Keratinocyte (primary cell): Measurements from ENCODE around the gene LSM4. TPM values are rescaled to one million over a fixed set of nuclear protein-coding genes. Genes with fewer than 3 reads are reported as not detected.
"Not testable (repeated sequence)": the region's sequence is repeated elsewhere in the genome, so short reads cannot be mapped to it uniquely, and the experiment has no call there.

Experiments used
- DNase-seq: peaks from one replicate; pipeline ENCODE4 v3.0.0-alpha.2; 2011; ENCODE audit warnings: low read depth, missing footprints, low spot score
- FAIRE-seq: peaks from 2 replicates; lab custom pipeline; 2011; peaks lifted over from hg19 to GRCh38; lab: Jason Lieb, UNC
- H2AFZ ChIP-seq: 2 replicates; pipeline ENCODE4 v1.6.0; 2012; ENCODE audit warnings: low read length, control low read depth, inconsistent platforms; ENCODE audit not compliant: control insufficient read depth
- H3K27ac ChIP-seq: 2 replicates; pipeline ENCODE4 v1.5.1; 2011; ENCODE audit warnings: low read length; ENCODE audit not compliant: control insufficient read depth, insufficient read depth
- H3K27me3 ChIP-seq: 3 replicates; pipeline ENCODE4 v1.6.0; 2011; ENCODE audit warnings: low read length; ENCODE audit not compliant: control insufficient read depth, insufficient read depth; ENCODE audit errors: extremely low read depth
- H3K36me3 ChIP-seq, 2 experiments: 2 replicates in 1 of 2; 3 replicates in 1 of 2; pipeline ENCODE4 v1.5.1; 2011; ENCODE audit warnings: low read length in 2 of 2, mild to moderate bottlenecking in 1 of 2; ENCODE audit not compliant: control insufficient read depth in 2 of 2, insufficient read depth in 2 of 2; ENCODE audit errors: extremely low read depth in 1 of 2
- H3K4me1 ChIP-seq: 3 replicates; pipeline ENCODE4 v1.5.1; 2011; ENCODE audit warnings: low read length; ENCODE audit not compliant: control insufficient read depth, insufficient read depth; ENCODE audit errors: extremely low read depth
- H3K4me2 ChIP-seq: 3 replicates; pipeline ENCODE4 v1.6.0; 2011; ENCODE audit warnings: low read depth, low read length; ENCODE audit not compliant: control insufficient read depth, insufficient read depth; ENCODE audit errors: extremely low read depth
- H3K4me3 ChIP-seq, 3 experiments: fragments of 200-600 bp in 1 of 3; sonication (generic) in 1 of 3; 2 replicates in 2 of 3; 3 replicates in 1 of 3; pipeline ENCODE4 v1.5.1; 2011 to 2016; ENCODE audit warnings: low read length in 3 of 3, mild to moderate bottlenecking in 3 of 3, control low read depth in 2 of 3, inconsistent platforms in 1 of 3, low read depth in 1 of 3, mixed read lengths in 1 of 3, mixed run types in 1 of 3, moderate library complexity in 1 of 3; ENCODE audit not compliant: control insufficient read depth in 2 of 3, insufficient read depth in 2 of 3; ENCODE audit errors: extremely low read depth in 1 of 3
- H3K79me2 ChIP-seq: 2 replicates; pipeline ENCODE4 v1.6.0; 2012; ENCODE audit warnings: low read length; ENCODE audit not compliant: control insufficient read depth, insufficient read depth
- H3K9ac ChIP-seq: 3 replicates; pipeline ENCODE4 v1.6.0; 2011; ENCODE audit warnings: low read length; ENCODE audit not compliant: control insufficient read depth, insufficient read depth; ENCODE audit errors: extremely low read depth
- H3K9me1 ChIP-seq: 3 replicates; pipeline ENCODE4 v1.6.0; 2011; ENCODE audit warnings: low read length; ENCODE audit not compliant: control insufficient read depth, insufficient read depth; ENCODE audit errors: extremely low read depth
- H3K9me3 ChIP-seq: 2 replicates; pipeline ENCODE4 v1.5.1; 2012; ENCODE audit warnings: low read depth, low read length; ENCODE audit not compliant: control insufficient read depth
- H4K20me1 ChIP-seq: 3 replicates; pipeline ENCODE4 v1.6.0; 2011; ENCODE audit warnings: low read length; ENCODE audit not compliant: control insufficient read depth, insufficient read depth; ENCODE audit errors: extremely low read depth
- CTCF ChIP-seq, 3 experiments: IDR thresholded peaks in 1 of 3; conservative IDR thresholded peaks in 1 of 3; optimal IDR thresholded peaks in 1 of 3; 2 replicates in 2 of 3; 3 replicates in 1 of 3; pipeline versions ENCODE3 to v1.5.1; 2011; ENCODE audit warnings: low read length in 3 of 3, mild to moderate bottlenecking in 3 of 3, moderate library complexity in 2 of 3, control low read depth in 1 of 3, inconsistent platforms in 1 of 3; ENCODE audit not compliant: insufficient read depth in 2 of 3; ENCODE audit errors: extremely low read depth in 1 of 3
- EZH2 ChIP-seq: IDR thresholded peaks from one replicate; pipeline ENCODE4 v1.6.1; 2012; ENCODE audit warnings: inconsistent platforms, mild to moderate bottlenecking, low read length, moderate library complexity
- dilution Hi-C: fragments of 300-500 bp; cut with MboI; formaldehyde crosslinking; loops from one replicate; pipeline ENCODE4 v1.7.0; 2020; ENCODE audit warnings: low sequenced_read_pairs; ENCODE audit not compliant: extremely low pct_ligation_motif_present
- polyA plus RNA-seq, 5 experiments: library from polyadenylated mRNA; depleted of rRNA in 3 of 5; stranded (reverse) in 3 of 5; stranded (forward) in 1 of 5; unstranded in 1 of 5; fragments of >200 nt; gene quantifications; 1 replicate in 1 of 5; 2 replicates in 3 of 5; 3 replicates in 1 of 5; pipeline versions ENCODE4 v1.2.1 to v1.2.3, GENCODE V29; 2011 to 2012; ENCODE audit warnings: missing spikeins in 2 of 5, low read depth in 1 of 5, low replicate concordance in 1 of 5

The LSM4 gene
- polyA plus RNA-seq, 1 donor (not counting 4 experiments of a cell fraction or from before 2014, with no cell fraction given) = 162 TPM

- H3K9me3 ChIP-seq = no peaks in the 10 kb centered on the region
- TF ChIP-seq EZH2 (no peak), CTCF (optimal IDR thresholded peaks at IDR 0.05 in 1 of 3, IDR thresholded peaks at IDR 0.05 in 1 of 3, conservative IDR thresholded peaks at IDR 0.05 in 1 of 3; ENCODE audit: extremely low read depth in 1 of 3, insufficient read depth in 2 of 3, low read length in 3 of 3) (no peak)
- dilution Hi-C loops = no loop called here
- no peak overlapping the region for H2AFZ ChIP-seq
- DNase-seq = no peak
- no peak overlapping the region for H3K4me3 ChIP-seq
- FAIRE-seq = no peak
- no peak overlapping the region for H3K9ac ChIP-seq
- H4K20me1 ChIP-seq = no peaks in the 10 kb centered on the region
- H3K27ac ChIP-seq = no peak overlapping the region
- H3K4me2 ChIP-seq = no peak overlapping the region
- peaks cover 2 to 4% of the 10 kb centered on the region in 2 experiments for H3K36me3 ChIP-seq
- no peaks in the 10 kb centered on the region for H3K9me1 ChIP-seq
- no peaks in the 10 kb centered on the region for H3K79me2 ChIP-seq
- no peaks in the 10 kb centered on the region for H3K27me3 ChIP-seq
- peaks cover 18% of the 10 kb centered on the region for H3K4me1 ChIP-seq
Observed at GRCh38 chr19:18361646-18362045, 38.8 kb upstream of the LSM4 start.

GRCh38 chr19:18357041-18357440, 34.2 kb upstream of the LSM4 start:
- Histone ChIP-seq H3K27me3 (no peaks in the 10 kb centered on the region), H2AFZ (no peak overlapping the region), H3K9me1 (no peaks in the 10 kb centered on the region), H3K4me2 (no peak overlapping the region), H3K9me3 (no peaks in the 10 kb centered on the region), H3K4me1 (no peaks in the 10 kb centered on the region), H4K20me1 (no peaks in the 10 kb centered on the region), H3K9ac (no peak overlapping the region), H3K36me3 (peaks cover 2 to 4% of the 10 kb centered on the region in 2 experiments), H3K4me3 (no peak overlapping the region), H3K79me2 (no peaks in the 10 kb centered on the region), H3K27ac (no peak overlapping the region)
- TF ChIP-seq CTCF (optimal IDR thresholded peaks at IDR 0.05 in 1 of 3, IDR thresholded peaks at IDR 0.05 in 1 of 3, conservative IDR thresholded peaks at IDR 0.05 in 1 of 3; ENCODE audit: extremely low read depth in 1 of 3, insufficient read depth in 2 of 3, low read length in 3 of 3) (no peak), EZH2 (no peak)
- dilution Hi-C loops = no loop called here
- DNase-seq (no peak), FAIRE-seq (no peak)

- H3K4me3 ChIP-seq, dilution Hi-C loops, H3K9me1 ChIP-seq, DNase-seq, H3K4me2 ChIP-seq, H3K9me3 ChIP-seq, H3K79me2 ChIP-seq, H3K4me1 ChIP-seq, FAIRE-seq, H3K9ac ChIP-seq, H4K20me1 ChIP-seq, H3K27me3 ChIP-seq, H2AFZ ChIP-seq, H3K27ac ChIP-seq, H3K36me3 ChIP-seq: not testable (repeated sequence)
Observed at GRCh38 chr19:18354743-18355142, 31.9 kb upstream of the LSM4 start.
